Activated T-helper 2 cell treated with anti-CD3 and anti-CD28 coated beads, Interferon-gamma antibody, Interleukin-2, Interleukin-4, amounts not matched to agents 10 μg/mL and 5 μg/mL and 100 μg/mL, durations not matched to agents 14 hours and 24 hours and 36 hours (primary cell): ENCODE measurements around the gene VRK1. TPM values are rescaled to one million over a fixed set of nuclear protein-coding genes. Genes with fewer than 3 reads are reported as not detected.
"Not testable (repeated sequence)": the region's sequence is repeated elsewhere in the genome, so short reads cannot be mapped to it uniquely, and the experiment has no call there.

ENCODE experiments used
- DNase-seq: peaks from one replicate; pipeline ENCODE4 v3.0.0; 2021; ENCODE audit warnings: low spot score
- H3K27ac Mint-ChIP-seq: one replicate; pipeline ENCODE4 v1.8.0; 2021; ENCODE audit warnings: mixed read lengths
- H3K27me3 Mint-ChIP-seq: one replicate; pipeline ENCODE4 v1.8.0; 2021; ENCODE audit warnings: low read depth, mixed read lengths
- H3K36me3 Mint-ChIP-seq: one replicate; pipeline ENCODE4 v1.8.0; 2021; ENCODE audit warnings: low read depth, mixed read lengths
- H3K4me1 Mint-ChIP-seq: one replicate; pipeline ENCODE4 v1.8.0; 2021; ENCODE audit warnings: low read depth, mixed read lengths
- H3K4me3 Mint-ChIP-seq: one replicate; pipeline ENCODE4 v1.8.0; 2021; ENCODE audit warnings: low read depth, mild to moderate bottlenecking, moderate library complexity, mixed read lengths
- H3K9me3 Mint-ChIP-seq: one replicate; pipeline ENCODE4 v1.8.0; 2021; ENCODE audit warnings: mixed read lengths
- intact Hi-C: fragments of 100-400 bp; cut with micrococcal nuclease; formaldehyde crosslinking; loops from one replicate; pipeline ENCODE4 v1.15.1; 2023
- total RNA-seq: library from RNA; stranded (reverse); gene quantifications from 2 replicates; pipeline ENCODE4 v1.2.3, GENCODE V29; 2022

Gene VRK1
- total RNA-seq, 1 donor from 2014 or later = 67.8 TPM

DNA sequence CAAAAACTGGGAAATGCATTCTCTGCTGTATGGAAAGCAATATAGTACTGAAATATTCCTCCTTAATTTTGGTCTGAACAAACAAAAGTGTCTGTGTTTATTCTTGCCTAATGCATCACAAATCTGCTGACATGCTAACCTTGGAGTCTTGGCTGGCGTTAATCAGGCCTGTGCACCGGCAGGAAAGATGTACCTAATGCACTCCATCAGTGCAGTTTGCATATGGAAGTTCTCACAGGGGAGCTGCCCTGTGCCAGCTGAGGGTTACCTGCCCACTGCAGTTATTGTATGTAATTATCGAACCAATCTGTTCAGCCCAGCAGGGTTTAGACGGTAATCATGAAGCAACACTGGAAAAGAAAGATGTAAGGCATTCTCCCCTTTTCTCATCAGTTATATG lies 76.9 kb downstream of the VRK1 start:
- no peak for DNase-seq
- H3K27ac Mint-ChIP-seq = no peak overlapping the region
- no peaks in the 10 kb centered on the region for H3K9me3 Mint-ChIP-seq
- no peaks in the 10 kb centered on the region for H3K27me3 Mint-ChIP-seq
- H3K4me3 Mint-ChIP-seq = no peak overlapping the region
- H3K36me3 Mint-ChIP-seq = peaks cover 35% of the 10 kb centered on the region
- no peaks in the 10 kb centered on the region for H3K4me1 Mint-ChIP-seq
- intact Hi-C loops = no loop called here

DNA sequence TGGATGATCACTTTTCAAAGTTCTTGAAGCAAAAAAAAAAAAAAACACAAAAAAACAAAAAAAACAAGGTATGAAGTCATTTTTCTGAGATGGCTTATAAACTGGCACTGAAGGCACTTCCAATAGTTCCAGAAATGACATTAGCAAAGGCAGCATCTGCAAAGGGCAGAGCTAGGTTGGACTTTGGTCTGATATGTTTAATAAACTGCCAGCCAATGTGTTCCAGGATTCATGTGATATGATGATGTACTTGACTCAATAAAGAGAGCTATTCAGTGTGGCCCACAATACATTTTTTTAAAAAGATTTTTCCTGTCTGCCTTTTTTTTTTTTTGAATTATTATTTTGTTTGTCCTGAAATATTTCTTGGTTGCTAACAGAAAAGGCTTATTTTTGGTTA lies 79.6 kb downstream of the VRK1 start:
- intact Hi-C loops = no loop called here
- Mint-ChIP-seq H3K27ac (no peak overlapping the region), H3K4me3 (no peak overlapping the region), H3K27me3 (no peaks in the 10 kb centered on the region), H3K9me3 (no peaks in the 10 kb centered on the region), H3K4me1 (no peaks in the 10 kb centered on the region), H3K36me3 (peaks cover 39% of the 10 kb centered on the region)
- no peak for DNase-seq

- no peak overlapping the region for H3K27ac Mint-ChIP-seq
- peaks cover 52% of the 10 kb centered on the region for H3K36me3 Mint-ChIP-seq
- no peaks in the 10 kb centered on the region for H3K9me3 Mint-ChIP-seq
- no peaks in the 10 kb centered on the region for H3K4me1 Mint-ChIP-seq
- H3K27me3 Mint-ChIP-seq = no peaks in the 10 kb centered on the region
- intact Hi-C loops = no loop called here
- no peak for DNase-seq
- H3K4me3 Mint-ChIP-seq = no peak overlapping the region
These were observed 84.5 kb downstream of the VRK1 start for GRCh38 chr14:96881713-96882112.

DNA sequence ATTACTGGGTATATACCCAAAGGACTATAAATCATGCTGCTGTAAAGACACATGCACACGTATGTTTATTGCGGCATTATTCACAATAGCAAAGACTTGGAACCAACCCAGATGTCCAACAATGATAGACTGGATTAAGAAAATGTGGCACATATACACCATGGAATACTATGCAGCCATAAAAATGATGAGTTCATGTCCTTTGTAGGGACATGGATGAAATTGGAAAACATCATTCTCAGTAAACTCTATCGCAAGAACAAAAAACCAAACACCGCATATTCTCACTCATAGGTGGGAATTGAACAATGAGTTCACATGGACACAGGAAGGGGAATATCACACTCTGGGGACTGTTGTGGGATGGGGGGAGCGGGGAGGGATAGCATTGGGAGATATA lies 86.8 kb downstream of the VRK1 start:
- H3K4me3 Mint-ChIP-seq, H3K9me3 Mint-ChIP-seq, intact Hi-C loops, DNase-seq, H3K4me1 Mint-ChIP-seq, H3K27me3 Mint-ChIP-seq, H3K27ac Mint-ChIP-seq: not testable (repeated sequence)
- peaks cover 46% of the 10 kb centered on the region for H3K36me3 Mint-ChIP-seq

- H3K27ac Mint-ChIP-seq = no peak overlapping the region
- no peak for DNase-seq
- peaks cover 15% of the 10 kb centered on the region for H3K36me3 Mint-ChIP-seq
- intact Hi-C loops = no loop called here
- H3K4me3 Mint-ChIP-seq = no peak overlapping the region
- no peaks in the 10 kb centered on the region for H3K4me1 Mint-ChIP-seq
- H3K27me3 Mint-ChIP-seq = no peaks in the 10 kb centered on the region
- H3K9me3 Mint-ChIP-seq = no peaks in the 10 kb centered on the region
These were observed 91.0 kb downstream of the VRK1 start for GRCh38 chr14:96888158-96888557.

GRCh38 chr14:96888593-96888992 lies 91.4 kb downstream of the VRK1 start:
- H3K27me3 Mint-ChIP-seq = no peaks in the 10 kb centered on the region
- H3K4me3 Mint-ChIP-seq = no peak overlapping the region
- H3K36me3 Mint-ChIP-seq = peaks cover 15% of the 10 kb centered on the region
- intact Hi-C loops = no loop called here
- H3K9me3 Mint-ChIP-seq = no peaks in the 10 kb centered on the region
- H3K4me1 Mint-ChIP-seq = peaks cover under 1% of the 10 kb centered on the region
- DNase-seq = no peak
- H3K27ac Mint-ChIP-seq = no peak overlapping the region

- Mint-ChIP-seq H3K4me1 (peaks cover 5% of the 10 kb centered on the region), H3K4me3 (no peak overlapping the region), H3K27me3 (no peaks in the 10 kb centered on the region), H3K27ac (no peak overlapping the region), H3K9me3 (no peaks in the 10 kb centered on the region), H3K36me3 (peaks cover 10% of the 10 kb centered on the region)
- intact Hi-C loops = no loop called here
- no peak for DNase-seq
These were observed 91.9 kb downstream of the VRK1 start for GRCh38 chr14:96889091-96889490.

GRCh38 chr14:96893966-96894622 lies 96.9 kb downstream of the VRK1 start:
- intact Hi-C loops = no loop called here
- no peak overlapping the region for H3K27ac Mint-ChIP-seq
- DNase-seq = no peak
- peaks cover 11% of the 10 kb centered on the region for H3K4me1 Mint-ChIP-seq
- H3K4me3 Mint-ChIP-seq = no peak overlapping the region
- no peaks in the 10 kb centered on the region for H3K9me3 Mint-ChIP-seq
- no peaks in the 10 kb centered on the region for H3K27me3 Mint-ChIP-seq
- no peaks in the 10 kb centered on the region for H3K36me3 Mint-ChIP-seq

GRCh38 chr14:96894966-96895365 lies 97.8 kb downstream of the VRK1 start:
- DNase-seq = no peak
- no peaks in the 10 kb centered on the region for H3K36me3 Mint-ChIP-seq
- no peak overlapping the region for H3K27ac Mint-ChIP-seq
- intact Hi-C loops = no loop called here
- H3K4me3 Mint-ChIP-seq = no peak overlapping the region
- H3K4me1 Mint-ChIP-seq = peaks cover 11% of the 10 kb centered on the region
- no peaks in the 10 kb centered on the region for H3K27me3 Mint-ChIP-seq
- no peaks in the 10 kb centered on the region for H3K9me3 Mint-ChIP-seq

- Mint-ChIP-seq H3K27me3 (no peaks in the 10 kb centered on the region), H3K4me3 (no peak overlapping the region), H3K27ac (no peak overlapping the region), H3K4me1 (peaks cover 11% of the 10 kb centered on the region), H3K9me3 (no peaks in the 10 kb centered on the region), H3K36me3 (no peaks in the 10 kb centered on the region)
- no peak for DNase-seq
- intact Hi-C loops = no loop called here
These were observed 98.6 kb downstream of the VRK1 start for GRCh38 chr14:96895658-96896271.

GRCh38 chr14:96897184-96897583 lies 100.0 kb downstream of the VRK1 start:
- Mint-ChIP-seq H3K4me1 (peaks cover 11% of the 10 kb centered on the region), H3K27me3 (no peaks in the 10 kb centered on the region), H3K9me3 (no peaks in the 10 kb centered on the region), H3K27ac (no peak overlapping the region), H3K36me3 (no peaks in the 10 kb centered on the region), H3K4me3 (no peak overlapping the region)
- DNase-seq = no peak
- intact Hi-C loops = no loop called here

DNA sequence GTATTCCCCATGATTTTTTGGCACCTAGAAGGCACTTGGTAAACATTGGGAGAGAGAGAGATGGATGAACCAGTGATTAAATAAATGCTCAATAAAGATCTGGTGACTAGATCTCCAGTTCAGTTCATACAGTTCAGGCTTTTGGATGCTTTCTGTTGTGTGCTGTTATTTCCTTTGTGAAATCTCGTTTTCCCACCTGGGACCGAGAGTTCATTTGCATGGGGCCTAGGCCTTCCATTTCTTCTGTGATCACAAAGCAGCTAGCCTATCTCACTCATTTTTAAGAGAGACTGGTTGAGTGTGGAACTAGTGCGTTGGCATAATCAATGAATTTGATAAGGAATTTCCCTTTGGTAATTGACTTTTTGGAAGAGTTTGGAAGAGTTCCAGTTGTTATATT lies 104.0 kb downstream of the VRK1 start:
- H3K4me3 Mint-ChIP-seq = no peak overlapping the region
- H3K27me3 Mint-ChIP-seq = no peaks in the 10 kb centered on the region
- no peaks in the 10 kb centered on the region for H3K4me1 Mint-ChIP-seq
- intact Hi-C loops = no loop called here
- no peak for DNase-seq
- H3K27ac Mint-ChIP-seq = no peak overlapping the region
- H3K36me3 Mint-ChIP-seq = no peaks in the 10 kb centered on the region
- H3K9me3 Mint-ChIP-seq = no peaks in the 10 kb centered on the region

- no peaks in the 10 kb centered on the region for H3K27me3 Mint-ChIP-seq
- no peaks in the 10 kb centered on the region for H3K4me1 Mint-ChIP-seq
- H3K27ac Mint-ChIP-seq = no peak overlapping the region
- intact Hi-C loops = no loop called here
- H3K36me3 Mint-ChIP-seq = no peaks in the 10 kb centered on the region
- no peaks in the 10 kb centered on the region for H3K9me3 Mint-ChIP-seq
- no peak overlapping the region for H3K4me3 Mint-ChIP-seq
- no peak for DNase-seq
These were observed 104.8 kb downstream of the VRK1 start for GRCh38 chr14:96902004-96902403.
